ENCODE data around the gene TSPAN5.

TSPAN5 gene

GRCh38 chr4:98653890-98654867, 4.2 kb downstream of the TSPAN5 start:
- intact Hi-C loops (cut with DNase I), result loop anchor here (10.0 kb wide), 1 partner anchor 69 kb away; no protein-coding TSS in a partner anchor
- no peak for DNase-seq

GRCh38 chr4:98652996-98653395, 5.4 kb downstream of the TSPAN5 start:
- no peak for DNase-seq

GRCh38 chr4:98648602-98649001, 9.8 kb downstream of the TSPAN5 start:
- no peak for DNase-seq
- intact Hi-C loops (cut with DNase I), result no loop called here

More at GRCh38 chr4:98652996-98653395, 5.4 kb downstream of the TSPAN5 start:
- intact Hi-C loops (cut with DNase I), result loop anchor here (10.0 kb wide), 1 partner anchor 68 kb away; no protein-coding TSS in a partner anchor

GRCh38 chr4:98646422-98646821, 12.0 kb downstream of the TSPAN5 start:
- DNase-seq, result no peak
- intact Hi-C loops (cut with DNase I), result no loop called here

GRCh38 chr4:98645527-98645926, 12.9 kb downstream of the TSPAN5 start:
- DNase-seq, result no peak
- intact Hi-C loops (cut with DNase I), result no loop called here

GRCh38 chr4:98643755-98644154, 14.7 kb downstream of the TSPAN5 start:
- no peak for DNase-seq
- intact Hi-C loops (cut with DNase I), result no loop called here

GRCh38 chr4:98642991-98643426, 15.4 kb downstream of the TSPAN5 start:
- intact Hi-C loops (cut with DNase I), result no loop called here
- no peak for DNase-seq

- no peak for DNase-seq
- intact Hi-C loops (cut with DNase I), result no loop called here
Measured at GRCh38 chr4:98641906-98642668, 16.3 kb downstream of the TSPAN5 start.

- no peak for DNase-seq
- intact Hi-C loops (cut with DNase I), result no loop called here
Measured at GRCh38 chr4:98641376-98641775, 17.0 kb downstream of the TSPAN5 start.

- intact Hi-C loops (cut with DNase I), result no loop called here
Measured at GRCh38 chr4:98639523-98639922, 18.9 kb downstream of the TSPAN5 start.

GRCh38 chr4:98639108-98639507, 19.3 kb downstream of the TSPAN5 start:
- no peak for DNase-seq
- intact Hi-C loops (cut with DNase I), result no loop called here

More at GRCh38 chr4:98639523-98639922, 18.9 kb downstream of the TSPAN5 start:
- DNase-seq, result no peak

GRCh38 chr4:98638661-98639060, 19.8 kb downstream of the TSPAN5 start:
- intact Hi-C loops (cut with DNase I), result no loop called here
- peak in 10 of 42 donors; percentile 33 to 69 (median 48) for DNase-seq

GRCh38 chr4:98634061-98634460, 24.4 kb downstream of the TSPAN5 start:
- no peak for DNase-seq
- intact Hi-C loops (cut with DNase I), result no loop called here

GRCh38 chr4:98633159-98633558, 25.3 kb downstream of the TSPAN5 start:
- DNase-seq, result no peak
- intact Hi-C loops (cut with DNase I), result no loop called here

GRCh38 chr4:98632258-98632657, 26.2 kb downstream of the TSPAN5 start:
- intact Hi-C loops (cut with DNase I), result no loop called here
- DNase-seq, result no peak

- no peak for DNase-seq
- intact Hi-C loops (cut with DNase I), result no loop called here
Measured at GRCh38 chr4:98631506-98631905, 26.9 kb downstream of the TSPAN5 start.

GRCh38 chr4:98630737-98631454, 27.5 kb downstream of the TSPAN5 start:
- intact Hi-C loops (cut with DNase I), result no loop called here
- DNase-seq, result peak in 3 of 42 donors; percentile 34 to 42 (median 35)

GRCh38 chr4:98627531-98628257, 30.7 kb downstream of the TSPAN5 start:
- intact Hi-C loops (cut with DNase I), result no loop called here
- DNase-seq, result no peak

- intact Hi-C loops (cut with DNase I), result no loop called here
- DNase-seq, result peak in 1 of 42 donors; percentile 57
Measured at GRCh38 chr4:98626350-98626749, 32.1 kb downstream of the TSPAN5 start.
